ENCODE results near the gene DOCK1. TPM values are rescaled to one million over a fixed set of nuclear protein-coding genes. Genes with fewer than 3 reads are reported as not detected.
A peak's percentile ranks its signal among the peaks of the same experiment; 100 is the strongest.
"Not testable (repeated sequence)": the region's sequence is repeated elsewhere in the genome, so short reads cannot be mapped to it uniquely, and the experiment has no call there.

Gene DOCK1
- total RNA-seq, 1 donor from 2014 or later = 78.8 TPM

- no peak for DNase-seq
These were observed 1.4 kb upstream of the DOCK1 start for GRCh38 chr10:126903656-126904360.

GRCh38 chr10:126904516-126904817 lies 761 bp upstream of the DOCK1 start:
- DNase-seq = no peak

- peak; percentile 63 for DNase-seq
These were observed 812 bp downstream of the DOCK1 start for GRCh38 chr10:126905776-126906703.

GRCh38 chr10:126906704-126907422 lies 1.6 kb downstream of the DOCK1 start:
- DNase-seq = no peak

- DNase-seq = no peak
These were observed 2.3 kb downstream of the DOCK1 start for GRCh38 chr10:126907423-126907970.

GRCh38 chr10:126908225-126908624 lies 3.0 kb downstream of the DOCK1 start:
- no peak for DNase-seq

- no peak for DNase-seq
These were observed 3.5 kb downstream of the DOCK1 start for GRCh38 chr10:126908729-126909128.

GRCh38 chr10:126909147-126909546 lies 3.9 kb downstream of the DOCK1 start:
- no peak for DNase-seq

- no peak for DNase-seq
These were observed 5.0 kb downstream of the DOCK1 start for GRCh38 chr10:126910196-126910595.

GRCh38 chr10:126910798-126911197 lies 5.6 kb downstream of the DOCK1 start:
- DNase-seq = peak; percentile 44

- DNase-seq = no peak
These were observed 6.1 kb downstream of the DOCK1 start for GRCh38 chr10:126911301-126911700.

- DNase-seq = no peak
These were observed 8.1 kb downstream of the DOCK1 start for GRCh38 chr10:126913316-126913715.

GRCh38 chr10:126914561-126914960 lies 9.3 kb downstream of the DOCK1 start:
- DNase-seq = no peak

GRCh38 chr10:126916952-126917351 lies 11.7 kb downstream of the DOCK1 start:
- DNase-seq = not testable (repeated sequence)

GRCh38 chr10:126917375-126917774 lies 12.1 kb downstream of the DOCK1 start:
- DNase-seq = no peak

GRCh38 chr10:126917975-126918908 lies 13.0 kb downstream of the DOCK1 start:
- DNase-seq = peak; percentile 75

GRCh38 chr10:126919426-126919825 lies 14.2 kb downstream of the DOCK1 start:
- peak; percentile 5 for DNase-seq

- no peak for DNase-seq
These were observed 15.9 kb downstream of the DOCK1 start for GRCh38 chr10:126921162-126921561.

GRCh38 chr10:126921974-126922525 lies 16.8 kb downstream of the DOCK1 start:
- no peak for DNase-seq

- DNase-seq = no peak
These were observed 19.1 kb downstream of the DOCK1 start for GRCh38 chr10:126924180-126924914.

Data from tongue (tissue), 2 donors.